Pancreas (tissue), 10 donors: ENCODE results near the gene IQCM. TPM values are rescaled to one million over a fixed set of nuclear protein-coding genes. Genes with fewer than 3 reads are reported as not detected.

Experiments used
- ATAC-seq, 4 donors: fragments of 200-7000 bp; cut with Tn5 transposase; one replicate each; pipeline versions ENCODE4 v1.8.0 to v1.9.1; 2020; ENCODE audit warnings: mild to moderate bottlenecking in 4 of 4, moderate library complexity in 4 of 4
- DNase-seq, 6 donors: peaks; one replicate each; pipeline ENCODE4 v3.0.0-alpha.2; 2020
- FAIRE-seq: peaks from 2 replicates; lab custom pipeline; 2012; peaks lifted over from hg19 to GRCh38; lab: Jason Lieb, UNC
- H3K27ac ChIP-seq, 4 donors: fragments of 200-600 bp; sonication (generic); 1 replicate in 3 of 4; 2 replicates in 1 of 4; pipeline versions ENCODE4 v1.5.0 to v1.8.0; 2020
- H3K27me3 ChIP-seq, 4 donors: fragments of 200-600 bp; one replicate each; pipeline ENCODE4 v1.8.0; 2021
- H3K36me3 ChIP-seq, 3 donors: fragments of 200-600 bp; sonication (generic) in 1 of 3; one replicate each; pipeline versions ENCODE4 v1.5.0 to v1.8.0; 2020 to 2021
- H3K4me1 ChIP-seq, 3 donors: fragments of 200-600 bp; one replicate each; pipeline ENCODE4 v1.8.0; 2021
- H3K4me3 ChIP-seq, 4 donors: fragments of 200-600 bp; sonication (generic) in 2 of 4; one replicate each; pipeline versions ENCODE4 v1.5.0 to v1.8.0; 2020 to 2021
- H3K9me3 ChIP-seq, 4 donors: fragments of 200-600 bp; one replicate each; pipeline ENCODE4 v1.8.0; 2021
- CTCF ChIP-seq, 4 donors: fragments of 200-600 bp; sonication (generic) in 3 of 4; IDR thresholded peaks; one replicate each; pipeline versions ENCODE4 v1.5.0 to v1.8.0; 2021; ENCODE audit warnings: antibody characterized with exemption in 4 of 4
- WGBS, 2 donors: extraction: QIAGEN DNeasy Blood & Tissue Kit; methylation state at CpG; one replicate each; pipeline ENCODE4 v1.1.7; 2013; 5-methylcytosine and 5-hydroxymethylcytosine counted together
- intact Hi-C, 3 donors: fragments of 100-400 bp; cut with DNase I; formaldehyde crosslinking; loops; one replicate each; pipeline versions ENCODE4 v1.11.1 to v1.14.2; 2022
- polyA plus RNA-seq, 2 donors: library from polyadenylated mRNA; stranded (reverse); fragments of 200-250 nt; gene quantifications; one replicate each; pipeline ENCODE4 v1.2.3, GENCODE V29; 2013
- total RNA-seq, 6 donors: library from RNA; stranded (reverse); fragmentation: NEBNext Ultra II Directional in 4 of 6; extraction: Animal tissue kit (Norgen Biotek cat#: 25700) in 4 of 6; gene quantifications; one replicate each; pipeline versions ENCODE4 v1.2.1 to v1.2.4, GENCODE V29; 2021 to 2023
- donor health status: healthy with polysubstance abuse.
- donor health status: DM: no; HTN: no; CAD: no; lungs with moderate emphysema.
- donor health status: DM: no; HTN: no; CAD: no.
- donor health status: control.
- donor health status: control.
- donor health status: Bipolar disorder and iron deficiency.
- donor health status: DM: yes; HTN: yes; CAD: no.
- donor health status: DM: no; HTN: no; CAD: no.
- donor health status: DM: no; HTN: no; CAD: no.
- donor health status: DM: yes; HTN: yes; CAD: no.

Gene IQCM
- total and polyA plus RNA-seq, 8 donors, result not detected

DNA sequence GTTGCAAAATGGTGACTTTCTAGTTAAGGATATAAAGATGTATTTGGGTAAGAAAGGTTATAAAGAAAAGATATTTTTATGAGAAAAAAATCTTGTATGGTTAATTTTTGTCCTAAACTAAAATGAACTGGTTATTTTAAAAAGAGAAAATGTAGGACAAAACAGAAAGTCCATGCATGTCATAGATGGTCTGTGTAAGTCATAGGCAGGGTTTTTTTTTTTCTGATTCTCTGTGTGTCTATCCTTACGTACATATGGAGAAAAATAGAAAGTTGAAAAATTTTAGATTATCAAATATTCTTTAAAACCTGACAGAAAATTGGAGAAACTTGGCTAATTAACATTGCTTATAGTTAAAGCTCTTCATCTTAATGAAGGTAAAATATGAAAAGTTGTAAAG is 493.4 kb downstream of the IQCM start:
- Histone ChIP-seq H3K36me3 (no peaks in the 10 kb centered on the region), H3K27me3 (no peaks in the 10 kb centered on the region), H3K4me3 (no peak overlapping the region), H3K4me1 (no peaks in the 10 kb centered on the region), H3K9me3 (peaks cover 0 to 3% (median 0%) of the 10 kb centered on the region in 4 donors), H3K27ac (no peak overlapping the region)
- ATAC-seq (no peak), FAIRE-seq (no peak), DNase-seq (no peak)
- WGBS, 2 donors, result 79 to 85% methylated on average over 1 of the region's 1 CpG
- no peak for TF ChIP-seq CTCF (IDR thresholded peaks at IDR 0.05)
- intact Hi-C loops, result no loop called here

DNA sequence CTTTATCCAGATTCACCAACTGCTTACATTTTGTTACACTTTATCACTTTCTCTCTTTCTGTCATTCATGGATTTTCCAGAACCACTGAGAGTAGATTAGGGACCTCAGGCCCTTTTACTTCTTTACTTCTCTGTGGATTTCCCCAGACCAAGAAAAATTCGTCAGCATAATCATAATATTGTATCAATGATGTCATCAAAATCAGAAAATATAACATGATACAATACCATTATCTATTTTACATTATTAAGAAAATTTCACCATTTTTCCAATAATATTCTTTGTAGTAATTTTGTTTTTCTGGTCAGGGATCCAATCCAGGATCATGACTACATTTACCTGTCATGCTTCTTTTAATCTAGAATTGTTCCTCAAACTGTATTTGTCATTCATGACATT is 494.2 kb downstream of the IQCM start:
- no peak overlapping the region for H3K4me3 ChIP-seq
- H3K4me1 ChIP-seq, result no peaks in the 10 kb centered on the region
- H3K27ac ChIP-seq, result no peak overlapping the region
- DNase-seq, result no peak
- intact Hi-C loops, result no loop called here
- WGBS, 2 donors, result 14 to 16% methylated on average over 1 of the region's 1 CpG
- no peak for TF ChIP-seq CTCF (IDR thresholded peaks at IDR 0.05)
- H3K36me3 ChIP-seq, result no peaks in the 10 kb centered on the region
- peaks cover 0 to 3% (median 0%) of the 10 kb centered on the region in 4 donors for H3K9me3 ChIP-seq
- no peak for FAIRE-seq
- no peaks in the 10 kb centered on the region for H3K27me3 ChIP-seq
- no peak for ATAC-seq

- Histone ChIP-seq H3K4me1 (no peaks in the 10 kb centered on the region), H3K36me3 (no peaks in the 10 kb centered on the region), H3K4me3 (no peak overlapping the region), H3K27ac (no peak overlapping the region), H3K9me3 (no peaks in the 10 kb centered on the region), H3K27me3 (no peaks in the 10 kb centered on the region)
- 26 to 39% methylated on average over 4 of the region's 4 CpGs for WGBS, 2 donors
- DNase-seq (no peak), FAIRE-seq (no peak), ATAC-seq (no peak)
- intact Hi-C loops, result no loop called here
- no peak for TF ChIP-seq CTCF (IDR thresholded peaks at IDR 0.05)
Measured at GRCh38 chr4:149311076-149311475, 504.6 kb downstream of the IQCM start.

DNA sequence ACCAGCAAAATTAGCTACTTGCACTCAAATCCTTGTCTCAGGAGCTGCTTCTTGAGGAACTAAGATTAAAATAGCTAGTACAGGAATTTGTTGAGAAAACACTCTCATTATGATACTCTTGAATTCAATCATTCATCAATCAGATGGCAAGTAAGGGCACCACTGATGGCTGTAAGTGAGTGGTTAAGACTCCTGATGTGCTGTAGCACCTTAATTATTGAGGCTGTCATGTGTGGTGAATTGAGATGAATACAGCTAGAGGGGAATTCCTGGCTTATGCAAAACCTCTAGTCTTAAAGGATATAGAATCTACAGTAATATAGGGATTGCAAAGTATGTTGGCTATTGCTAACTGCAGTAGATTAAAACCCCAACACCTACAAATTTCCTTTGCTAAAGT is 509.1 kb downstream of the IQCM start:
- no peak for TF ChIP-seq CTCF (IDR thresholded peaks at IDR 0.05)
- Histone ChIP-seq H3K4me3 (no peak overlapping the region), H3K27me3 (no peaks in the 10 kb centered on the region), H3K4me1 (no peaks in the 10 kb centered on the region), H3K27ac (no peak overlapping the region), H3K9me3 (no peaks in the 10 kb centered on the region), H3K36me3 (no peaks in the 10 kb centered on the region)
- intact Hi-C loops, result no loop called here
- no peak for DNase-seq
- no peak for FAIRE-seq
- ATAC-seq, result no peak
